Ovary (tissue), 3 donors: ENCODE results near the gene PRLR.

ENCODE experiments used
- CTCF ChIP-seq, 3 donors: fragments of 450-650 bp in 2 of 3; fragments of 200-600 bp in 1 of 3; IDR thresholded peaks; one replicate each; pipeline versions ENCODE4 v1.5.1 to v1.8.0; 2016 to 2022; ENCODE audit warnings: antibody characterized with exemption in 3 of 3, mild to moderate bottlenecking in 1 of 3
- POLR2A ChIP-seq: fragments of 450-650 bp; IDR thresholded peaks from one replicate; pipeline ENCODE4 v1.6.1; 2017; ENCODE audit warnings: antibody characterized with exemption, mild to moderate bottlenecking, moderate library complexity
- donor health status: DM: no; HTN: no; CAD: no.

GRCh38 chr5:35263266-35263877 lies 33.1 kb upstream of the PRLR start:
- no peak for TF ChIP-seq CTCF (IDR thresholded peaks at IDR 0.05)
- no peak for TF ChIP-seq POLR2A
